K562 (cell line): ENCODE results near the gene ZMYM2. TPM values are rescaled to one million over a fixed set of nuclear protein-coding genes. Genes with fewer than 3 reads are reported as not detected.

Experiments used
- ATAC-seq: fragments of 200-7000 bp; cut with Tn5 transposase; 3 replicates; pipeline ENCODE4 v1.9.1; 2020; ENCODE audit warnings: moderate library complexity
- BruUV-seq: library from RNA; stranded (reverse); fragments of 400-500 nt; replicated peaks from 2 replicates; lab custom pipeline; 2021; lab: Mats Ljungman, UMichigan
- CTCF ChIA-PET: fragments of 300-600 bp; formaldehyde crosslinking; extraction: SDS; loops from one replicate; lab custom pipeline; 2021; ENCODE audit warnings: low intra/inter-chr PET ratio; lab: Yijun Ruan, JAX
- POLR2A ChIA-PET: fragments of 300-600, 350-650 bp; sonication (Branson Sonifier 250); formaldehyde crosslinking; extraction: SDS; loops from one replicate; lab custom pipeline; 2021; ENCODE audit warnings: antibody characterized with exemption, inconsistent platforms; lab: Yijun Ruan, JAX
- DNase-seq, 4 experiments: peaks; one replicate each; pipeline versions ENCODE4 v3.0.0 to v3.0.0-alpha.2; 2011 to 2018; ENCODE audit warnings: low spot score in 3 of 4, mixed read lengths in 3 of 4; ENCODE audit errors: extremely low read depth in 1 of 4
- FAIRE-seq: peaks from 2 replicates; lab custom pipeline; 2011; peaks lifted over from hg19 to GRCh38; lab: Jason Lieb, UNC
- H2AFZ ChIP-seq: 2 replicates; pipeline ENCODE4 v1.6.0; 2011; ENCODE audit warnings: low read depth, low read length, control low read depth, inconsistent platforms
- H3K27ac ChIP-seq: fragments of 200-600 bp; 3 replicates; pipeline ENCODE4 v1.8.0; 2011; ENCODE audit warnings: low read depth, mild to moderate bottlenecking, control low read depth, inconsistent platforms, low read length, moderate library complexity, mixed read lengths; ENCODE audit errors: extremely low read depth
- H3K27me3 ChIP-seq, 2 experiments: fragments of 300-600 bp in 1 of 2; 2 replicates in 1 of 2; 3 replicates in 1 of 2; pipeline versions ENCODE4 v1.6.0 to v1.8.0; 2011; ENCODE audit warnings: inconsistent platforms in 2 of 2, low read length in 2 of 2, mild to moderate bottlenecking in 1 of 2, mixed read lengths in 1 of 2, moderate library complexity in 1 of 2; ENCODE audit not compliant: control insufficient read depth in 2 of 2, insufficient read depth in 2 of 2
- H3K36me3 ChIP-seq: fragments of 300-600 bp; 3 replicates; pipeline ENCODE4 v1.8.0; 2011; ENCODE audit warnings: mild to moderate bottlenecking, low read length, inconsistent platforms; ENCODE audit not compliant: control insufficient read depth, insufficient read depth
- H3K4me1 ChIP-seq, 2 experiments: fragments of 200-600 bp in 1 of 2; replicated peaks in 1 of 2; 2 replicates in 1 of 2; 3 replicates in 1 of 2; pipeline versions ENCODE4 v1.5.1 to v1.8.0; 2011; ENCODE audit warnings: inconsistent platforms in 2 of 2, low read length in 2 of 2, mild to moderate bottlenecking in 1 of 2, mixed read lengths in 1 of 2, moderate library complexity in 1 of 2; ENCODE audit not compliant: control insufficient read depth in 2 of 2, insufficient read depth in 2 of 2
- H3K4me2 ChIP-seq: 2 replicates; pipeline ENCODE4 v1.6.1; 2011; ENCODE audit warnings: low read length, control low read depth, inconsistent platforms, mixed read lengths; ENCODE audit not compliant: insufficient read depth
- H3K4me3 ChIP-seq: fragments of 200-600 bp; sonication (generic), shearing (Covaris generic); 2 replicates; pipeline ENCODE4 v1.5.1; 2016; ENCODE audit warnings: control low read depth, inconsistent platforms
- H3K79me2 ChIP-seq: fragments of 200-600 bp; 3 replicates; pipeline ENCODE4 v1.8.0; 2011; ENCODE audit warnings: low read length, inconsistent platforms; ENCODE audit not compliant: control insufficient read depth, insufficient read depth
- H3K9ac ChIP-seq, 2 experiments: 2 replicates each; pipeline versions ENCODE4 v1.6.0 to v1.6.1; 2011; ENCODE audit warnings: low read depth in 2 of 2, low read length in 2 of 2, control low read depth in 1 of 2, inconsistent platforms in 1 of 2, mild to moderate bottlenecking in 1 of 2, mixed read lengths in 1 of 2; ENCODE audit not compliant: insufficient read depth in 1 of 2
- H3K9me1 ChIP-seq: one replicate; pipeline ENCODE4 v1.6.0; 2011; ENCODE audit warnings: inconsistent platforms, mild to moderate bottlenecking, low read length, moderate library complexity; ENCODE audit not compliant: control insufficient read depth, insufficient read depth
- H3K9me3 ChIP-seq: replicated peaks from 2 replicates; pipeline ENCODE4 v1.5.1; 2011; ENCODE audit warnings: low read depth, low read length, inconsistent platforms; ENCODE audit not compliant: control insufficient read depth, insufficient read depth
- H4K20me1 ChIP-seq: replicated peaks from 2 replicates; pipeline ENCODE4 v1.6.1; 2011; ENCODE audit warnings: low read length, inconsistent platforms, mixed read lengths; ENCODE audit not compliant: control insufficient read depth, insufficient read depth
- DNMT1 ChIP-seq: fragments of 450-650 bp; IDR thresholded peaks from 2 replicates; pipeline ENCODE4 v1.6.1; 2016; ENCODE audit warnings: antibody characterized with exemption, mild to moderate bottlenecking
- GABPB1 ChIP-seq: sonication (generic); formaldehyde crosslinking; IDR thresholded peaks from 2 replicates; pipeline ENCODE4 v1.8.0; 2022; ENCODE audit warnings: mild to moderate bottlenecking, missing genetic modification reagents
- JUND ChIP-seq, 2 experiments: IDR thresholded peaks; 2 replicates in 1 of 2; 3 replicates in 1 of 2; pipeline ENCODE4 v1.6.1; 2011; ENCODE audit warnings: borderline replicate concordance in 2 of 2, low read depth in 2 of 2, low read length in 2 of 2, improper control_type of control experiment in 1 of 2, missing biosample characterization in 1 of 2, missing genetic modification characterization in 1 of 2, missing genetic modification reagents in 1 of 2
- KHSRP ChIP-seq: fragments of 450-650 bp; IDR thresholded peaks from 2 replicates; pipeline ENCODE4 v1.6.1; 2017
- NR4A1 ChIP-seq, 2 experiments: fragments of 250-450 bp in 1 of 2; fragments of 450-650 bp in 1 of 2; sonication (Bioruptor Pico) in 1 of 2; IDR thresholded peaks; 2 replicates each; pipeline versions ENCODE4 v1.4.0 to v1.6.1; 2016 to 2020; ENCODE audit warnings: mild to moderate bottlenecking in 2 of 2, missing compliant biosample characterization in 1 of 2, missing genetic modification characterization in 1 of 2, moderate library complexity in 1 of 2
- PHB ChIP-seq: fragments of 250-450 bp; sonication (Bioruptor Pico); IDR thresholded peaks from 2 replicates; pipeline ENCODE4 v1.5.0; 2021
- SNRNP70 ChIP-seq: fragments of 200-400 bp; formaldehyde crosslinking; optimal IDR thresholded peaks from 2 replicates; pipeline ENCODE3; 2017; ENCODE audit warnings: low read depth, low read length
- SRF ChIP-seq, 2 experiments: fragments of 250-450, 450-650 bp in 1 of 2; sonication (Bioruptor Pico) in 1 of 2; sonication (generic) in 1 of 2; formaldehyde crosslinking; IDR thresholded peaks; 2 replicates each; pipeline versions ENCODE4 v1.5.0 to v1.5.1; 2020 to 2022; ENCODE audit warnings: mild to moderate bottlenecking in 1 of 2, missing genetic modification reagents in 1 of 2
- ZKSCAN3 ChIP-seq: fragments of 250-450 bp; sonication (Bioruptor Pico); IDR thresholded peaks from 2 replicates; pipeline ENCODE4 v1.4.0; 2020
- ZNF134 ChIP-seq: fragments of 250-450 bp; sonication (Bioruptor Pico); conservative IDR thresholded peaks from 2 replicates; pipeline ENCODE4 v1.4.0; 2020
- ZNF197 ChIP-seq: fragments of 200-800 bp; sonication (Bioruptor generic); IDR thresholded peaks from 2 replicates; pipeline ENCODE4 v1.6.1; 2016; ENCODE audit warnings: low read depth, missing genetic modification characterization, missing compliant biosample characterization
- ZNF445 ChIP-seq: fragments of 250-450 bp; sonication (Bioruptor Pico); IDR thresholded peaks from 2 replicates; pipeline ENCODE4 v1.4.0; 2020; ENCODE audit warnings: low read depth, mild to moderate bottlenecking, moderate library complexity
- WGBS: fragments of 100-300 bp; shearing (Covaris generic); methylation state at CpG from one replicate; pipeline ENCODE4 v1.1.6; 2016; ENCODE audit warnings: low coverage, mixed read lengths; ENCODE audit not compliant: insufficient coverage; ENCODE audit errors: missing lambda C conversion rate; 5-methylcytosine and 5-hydroxymethylcytosine counted together
- in situ Hi-C: fragments of 300-500 bp; cut with MboI; formaldehyde crosslinking; loops from 4 replicates; pipeline ENCODE4 v1.15.0; 2018; ENCODE audit warnings: inconsistent platforms, mixed read lengths
- intact Hi-C: fragments of 100-400 bp; cut with micrococcal nuclease; formaldehyde crosslinking; loops from 2 replicates; pipeline ENCODE4 v1.14.2; 2022
- polyA plus RNA-seq, 8 experiments: library from polyadenylated mRNA; depleted of rRNA in 4 of 8; stranded (reverse) in 5 of 8; unstranded in 3 of 8; fragments of >200 nt; fragmentation: Nextera tagmentation in 2 of 8; fragmentation: Illumina TruSeq in 1 of 8; extraction: Ambion mirVana in 2 of 8; extraction: Trizol in 1 of 8; gene quantifications; 2 replicates each; pipeline versions ENCODE4 v1.2.1 to v1.2.3, GENCODE V29; 2011 to 2014; ENCODE audit warnings: inconsistent platforms in 1 of 8, missing spikeins in 1 of 8
- total RNA-seq, 7 experiments: library from RNA; depleted of rRNA in 6 of 7; stranded (reverse); fragments of >200 nt in 6 of 7; fragmentation: Illumina TruSeq in 2 of 7; extraction: Trizol in 2 of 7; gene quantifications; 2 replicates each; pipeline versions ENCODE4 v1.2.1 to v1.2.3, GENCODE V29; 2011 to 2021; ENCODE audit warnings: low replicate concordance in 1 of 7

Gene ZMYM2
- total and polyA plus RNA-seq, 9 of the 15 experiments (the other 6 are each of a cell fraction or from before 2014, with no cell fraction given) = 5.0 to 48.8 (median 26.8) TPM

GRCh38 chr13:20102525-20103180, 144.1 kb downstream of the ZMYM2 start:
- H3K4me2 ChIP-seq = no peak overlapping the region
- H3K4me1 ChIP-seq = no peaks in the 10 kb centered on the region; a peak in 1 of 5 replicates
- BruUV-seq = no TSS peak
- H3K9ac ChIP-seq = no peak overlapping the region
- POLR2A ChIA-PET = no interaction called here
- 13% methylated on average over 8 of the region's 9 CpGs for WGBS
- H3K27ac ChIP-seq = no peak overlapping the region
- H3K79me2 ChIP-seq = no peaks in the 10 kb centered on the region
- peaks cover 2 to 27% of the 10 kb centered on the region in 2 experiments; a peak in 4 of 5 replicates for H3K27me3 ChIP-seq
- H3K9me3 ChIP-seq = no peaks in the 10 kb centered on the region
- no peak for TF ChIP-seq ZNF134 (CRISPR knock-in tag)
- TF ChIP-seq ZNF445 (CRISPR knock-in tag) = no peak
- TF ChIP-seq NR4A1 (CRISPR knock-in tag; IDR thresholded peaks at IDR 0.05) = no peak
- no peak for TF ChIP-seq NR4A1 (tag; IDR thresholded peaks at IDR 0.05)
- no peak for TF ChIP-seq ZKSCAN3 (CRISPR knock-in tag)
- TF ChIP-seq ZNF197 (CRISPR knock-in tag) = no peak
- TF ChIP-seq JUND (IDR thresholded peaks at IDR 0.05; ENCODE audit: borderline replicate concordance, low read depth, low read length) = no peak
- TF ChIP-seq JUND (tag; IDR thresholded peaks at IDR 0.05; ENCODE audit: borderline replicate concordance, low read depth, low read length) = no peak
- TF ChIP-seq GABPB1 (CRISPR knock-in tag) = no peak
- no peak for TF ChIP-seq SRF (CRISPR knock-in tag; IDR thresholded peaks at IDR 0.05)
- TF ChIP-seq SNRNP70 = no peak
- no peak for TF ChIP-seq DNMT1
- no peak for TF ChIP-seq KHSRP
- no peak for TF ChIP-seq PHB (CRISPR knock-in tag)
- intact Hi-C loops (no loop called here), in situ Hi-C loops (no loop called here)
- no peak for DNase-seq
- H3K9me1 ChIP-seq = no peaks in the 10 kb centered on the region
- no peak overlapping the region for H3K4me3 ChIP-seq
- CTCF ChIA-PET = interaction anchor here (0.6 kb wide), 1 partner anchor 1197 kb away, joined by 3 read pairs; no protein-coding TSS in a partner anchor
- H3K36me3 ChIP-seq = no peaks in the 10 kb centered on the region
- H4K20me1 ChIP-seq = no peaks in the 10 kb centered on the region; the same call in 1 of the 2 replicates
- no peak overlapping the region for H2AFZ ChIP-seq
- ATAC-seq = no peak
- FAIRE-seq = no peak
